ENCODE measurements around the gene STARD4.

The STARD4 gene

DNA sequence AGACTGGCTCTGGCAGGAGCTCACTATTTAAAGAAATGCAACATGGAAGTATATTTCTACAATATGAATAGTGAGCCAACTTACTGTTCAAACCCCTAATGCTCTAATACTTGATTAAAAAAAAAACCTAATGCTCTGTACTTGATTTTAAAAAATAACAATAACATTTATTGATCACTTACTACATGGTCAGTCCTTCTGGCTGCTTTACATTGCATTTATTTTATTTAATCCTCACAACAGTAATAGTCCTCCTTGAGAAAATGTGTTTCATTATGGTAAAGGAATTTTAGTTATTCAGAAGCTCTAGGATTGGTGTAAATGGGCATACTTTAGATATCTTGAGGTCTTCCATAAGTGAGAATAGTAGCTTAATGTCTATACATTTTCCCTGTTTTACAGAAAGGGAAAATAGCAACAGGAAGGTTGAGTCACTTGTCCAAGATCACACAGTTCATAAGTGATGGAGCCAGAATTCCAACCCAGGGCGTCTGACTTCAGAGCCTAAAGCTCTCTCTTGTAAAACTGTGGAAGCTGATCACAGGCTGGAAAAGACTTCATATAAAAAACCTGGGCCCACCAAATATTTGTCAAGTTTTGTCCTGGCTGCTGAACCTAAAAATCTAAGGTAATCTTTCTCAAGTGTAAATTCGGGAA lies 1.0 kb downstream of the STARD4 start:
- Histone ChIP-seq H3K4me3 (ENCODE audit: low read depth, low read length) (peak overlapping the region; percentile 93), H3K27ac (peak overlapping the region; percentile 96), H3K36me3 (replicated peaks) (peaks cover 4% of the 10 kb centered on the region), H3K27me3 (replicated peaks) (no peaks in the 10 kb centered on the region)
- in situ Hi-C loops (cut with HindIII; ENCODE audit: low pct_ligation_motif_present, low sequenced_read_pairs): no loop called here
- TF ChIP-seq, protein P1, sequence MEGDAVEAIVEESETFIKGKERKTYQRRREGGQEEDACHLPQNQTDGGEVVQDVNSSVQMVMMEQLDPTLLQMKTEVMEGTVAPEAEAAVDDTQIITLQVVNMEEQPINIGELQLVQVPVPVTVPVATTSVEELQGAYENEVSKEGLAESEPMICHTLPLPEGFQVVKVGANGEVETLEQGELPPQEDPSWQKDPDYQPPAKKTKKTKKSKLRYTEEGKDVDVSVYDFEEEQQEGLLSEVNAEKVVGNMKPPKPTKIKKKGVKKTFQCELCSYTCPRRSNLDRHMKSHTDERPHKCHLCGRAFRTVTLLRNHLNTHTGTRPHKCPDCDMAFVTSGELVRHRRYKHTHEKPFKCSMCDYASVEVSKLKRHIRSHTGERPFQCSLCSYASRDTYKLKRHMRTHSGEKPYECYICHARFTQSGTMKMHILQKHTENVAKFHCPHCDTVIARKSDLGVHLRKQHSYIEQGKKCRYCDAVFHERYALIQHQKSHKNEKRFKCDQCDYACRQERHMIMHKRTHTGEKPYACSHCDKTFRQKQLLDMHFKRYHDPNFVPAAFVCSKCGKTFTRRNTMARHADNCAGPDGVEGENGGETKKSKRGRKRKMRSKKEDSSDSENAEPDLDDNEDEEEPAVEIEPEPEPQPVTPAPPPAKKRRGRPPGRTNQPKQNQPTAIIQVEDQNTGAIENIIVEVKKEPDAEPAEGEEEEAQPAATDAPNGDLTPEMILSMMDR (IDR thresholded peaks at IDR 0.05; ENCODE audit: low read depth, low read length, missing control alignments): no peak
- no peak for DNase-seq

DNA sequence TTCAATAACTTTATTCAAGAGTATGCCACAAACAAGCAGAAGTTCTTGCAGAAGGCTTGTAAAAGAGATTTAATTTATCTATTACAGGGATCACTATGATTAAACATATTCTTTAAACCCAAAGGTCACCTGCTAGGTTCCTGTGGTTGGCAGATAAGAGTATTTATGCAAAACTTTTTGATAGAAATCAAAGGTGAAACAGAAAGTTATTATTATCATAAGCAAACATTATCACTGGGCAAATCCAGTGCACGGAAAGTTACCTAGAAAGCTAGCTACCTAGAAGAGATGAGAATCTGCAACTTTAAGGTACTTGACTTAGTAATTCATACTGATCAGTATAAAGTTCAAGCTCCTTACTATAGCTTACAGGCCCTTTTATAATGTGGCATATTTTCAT lies 3.2 kb downstream of the STARD4 start:
- TF ChIP-seq, protein P1 (IDR thresholded peaks at IDR 0.05; ENCODE audit: low read depth, low read length, missing control alignments): no peak
- Histone ChIP-seq H3K36me3 (replicated peaks) (peaks cover 16% of the 10 kb centered on the region), H3K4me3 (ENCODE audit: low read depth, low read length) (peak overlapping the region; percentile 93), H3K27ac (no peak overlapping the region), H3K27me3 (replicated peaks) (no peaks in the 10 kb centered on the region)
- no peak for DNase-seq
- in situ Hi-C loops (cut with HindIII; ENCODE audit: low pct_ligation_motif_present, low sequenced_read_pairs): no loop called here

DNA sequence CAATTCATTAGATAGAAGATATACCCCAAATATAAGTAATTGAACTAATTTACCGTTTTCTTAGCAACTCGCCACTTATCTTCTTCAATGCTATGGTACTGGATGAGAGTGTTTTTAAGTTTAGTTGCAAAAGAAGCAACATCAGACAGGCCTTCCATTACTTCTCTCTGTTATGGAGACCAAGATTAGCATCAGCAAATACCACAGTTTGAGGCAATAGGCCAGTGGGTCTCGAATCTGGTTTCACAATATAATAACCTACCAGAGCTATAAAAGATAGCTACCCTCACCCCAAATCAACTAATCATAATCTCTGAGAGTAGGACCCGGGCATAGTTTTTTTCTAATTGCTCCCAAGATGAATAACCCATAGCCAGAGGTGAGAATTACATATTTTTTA lies 5.1 kb downstream of the STARD4 start:
- Histone ChIP-seq H3K27me3 (replicated peaks) (no peaks in the 10 kb centered on the region), H3K4me3 (ENCODE audit: low read depth, low read length) (no peak overlapping the region), H3K36me3 (replicated peaks) (peaks cover 18% of the 10 kb centered on the region), H3K27ac (no peak overlapping the region)
- in situ Hi-C loops (cut with HindIII; ENCODE audit: low pct_ligation_motif_present, low sequenced_read_pairs): no loop called here
- TF ChIP-seq, protein P1 (IDR thresholded peaks at IDR 0.05; ENCODE audit: low read depth, low read length, missing control alignments): no peak
- no peak for DNase-seq

DNA sequence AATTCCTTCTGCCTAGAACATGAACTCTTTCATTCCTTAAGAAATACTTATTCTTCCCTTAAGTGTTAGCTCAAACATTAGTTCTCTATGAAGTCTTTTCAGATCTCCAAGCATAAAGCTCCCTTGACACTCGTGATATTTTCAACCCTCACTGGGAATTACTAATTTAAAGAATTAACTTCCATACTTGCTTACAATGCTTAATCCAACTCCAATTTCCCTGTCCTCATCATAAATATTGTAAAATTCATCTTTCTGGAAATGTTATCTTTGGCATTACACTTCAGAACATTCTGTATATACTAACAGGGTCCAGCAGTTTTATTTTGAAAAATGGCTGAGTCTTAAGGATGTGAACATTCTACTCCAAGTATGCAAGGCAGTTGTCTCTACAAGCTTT lies 7.2 kb downstream of the STARD4 start:
- no peaks in the 10 kb centered on the region for H3K27me3 ChIP-seq (replicated peaks)
- TF ChIP-seq, protein P1 (IDR thresholded peaks at IDR 0.05; ENCODE audit: low read depth, low read length, missing control alignments): no peak
- no peak overlapping the region for H3K27ac ChIP-seq
- H3K36me3 ChIP-seq (replicated peaks): peaks cover 33% of the 10 kb centered on the region
- no peak overlapping the region for H3K4me3 ChIP-seq (ENCODE audit: low read depth, low read length)
- in situ Hi-C loops (cut with HindIII; ENCODE audit: low pct_ligation_motif_present, low sequenced_read_pairs): no loop called here
- no peak for DNase-seq

DNA sequence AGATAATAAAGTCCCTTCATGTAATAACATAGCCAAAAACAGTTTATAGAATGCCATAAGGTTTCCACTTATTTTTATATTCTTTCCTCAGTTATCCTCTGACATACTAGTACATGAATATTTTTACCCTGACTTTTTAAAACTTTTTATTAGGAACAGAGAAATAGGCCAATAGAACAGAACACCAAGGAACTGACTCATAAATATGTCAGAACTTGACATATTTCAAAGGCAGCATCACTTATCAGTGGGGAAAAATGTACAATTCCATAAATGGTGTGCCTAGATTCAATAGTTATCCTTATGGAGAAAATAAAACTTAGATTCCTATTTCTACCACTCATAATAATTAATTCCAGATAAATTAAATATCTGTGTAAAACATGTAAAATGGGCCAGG lies 9.4 kb downstream of the STARD4 start:
- in situ Hi-C loops (cut with HindIII; ENCODE audit: low pct_ligation_motif_present, low sequenced_read_pairs): no loop called here
- H3K4me3 ChIP-seq (ENCODE audit: low read depth, low read length): no peak overlapping the region
- no peaks in the 10 kb centered on the region for H3K27me3 ChIP-seq (replicated peaks)
- peak overlapping the region; percentile 66 for H3K27ac ChIP-seq
- no peak for DNase-seq
- H3K36me3 ChIP-seq (replicated peaks): peaks cover 51% of the 10 kb centered on the region
- TF ChIP-seq, protein P1 (IDR thresholded peaks at IDR 0.05; ENCODE audit: low read depth, low read length, missing control alignments): no peak

DNA sequence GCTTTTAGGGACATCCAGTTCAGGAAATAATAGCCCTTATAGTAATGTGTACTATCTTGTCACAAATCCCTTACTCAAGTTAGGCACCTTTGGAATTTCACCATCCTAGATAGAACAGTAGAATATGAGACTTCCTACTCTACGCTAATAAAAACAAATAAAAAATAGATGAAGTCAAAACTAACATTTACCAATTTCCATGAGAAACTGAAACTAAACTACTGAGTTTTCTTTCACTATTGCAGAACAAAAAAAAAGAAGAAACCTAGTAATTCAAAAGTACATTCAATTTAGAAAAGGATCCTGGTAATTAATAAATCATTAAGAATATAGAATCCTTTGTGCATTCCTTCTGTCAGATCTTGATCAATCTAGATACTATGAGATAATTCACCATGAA lies 14.0 kb downstream of the STARD4 start:
- TF ChIP-seq, protein P1 (IDR thresholded peaks at IDR 0.05; ENCODE audit: low read depth, low read length, missing control alignments): no peak
- no peak for DNase-seq
- no peak overlapping the region for H3K27ac ChIP-seq
- no peak overlapping the region for H3K4me3 ChIP-seq (ENCODE audit: low read depth, low read length)
- H3K36me3 ChIP-seq (replicated peaks): peaks cover 59% of the 10 kb centered on the region
- in situ Hi-C loops (cut with HindIII; ENCODE audit: low pct_ligation_motif_present, low sequenced_read_pairs): no loop called here
- no peaks in the 10 kb centered on the region for H3K27me3 ChIP-seq (replicated peaks)
